Activated T-cell treated with anti-CD3 and anti-CD28 coated beads for 1 hour (primary cell): ENCODE data around the gene H1-8.
A peak's percentile ranks its signal among the peaks of the same experiment; 100 is the strongest.

ENCODE experiments used
- DNase-seq: peaks from one replicate; pipeline ENCODE4 v3.0.0-alpha.2; 2020; ENCODE audit warnings: low read depth

The H1-8 gene

GRCh38 chr3:129573493-129573892, 30.5 kb downstream of the H1-8 start:
- DNase-seq: no peak

- no peak for DNase-seq
Measured at GRCh38 chr3:129574206-129574605, 31.2 kb downstream of the H1-8 start.

- no peak for DNase-seq
Measured at GRCh38 chr3:129575233-129575996, 32.4 kb downstream of the H1-8 start.

- no peak for DNase-seq
Measured at GRCh38 chr3:129575997-129576384, 33.0 kb downstream of the H1-8 start.

- peak; percentile 31 for DNase-seq
Measured at GRCh38 chr3:129576514-129577352, 33.8 kb downstream of the H1-8 start.

GRCh38 chr3:129577366-129577765, 34.4 kb downstream of the H1-8 start:
- DNase-seq: no peak

GRCh38 chr3:129577925-129578786, 35.2 kb downstream of the H1-8 start:
- DNase-seq: no peak

- no peak for DNase-seq
Measured at GRCh38 chr3:129579991-129580390, 37.0 kb downstream of the H1-8 start.

- DNase-seq: no peak
Measured at GRCh38 chr3:129581623-129582022, 38.6 kb downstream of the H1-8 start.

GRCh38 chr3:129582799-129583198, 39.8 kb downstream of the H1-8 start:
- no peak for DNase-seq

- no peak for DNase-seq
Measured at GRCh38 chr3:129583289-129583688, 40.3 kb downstream of the H1-8 start.

- DNase-seq: no peak
Measured at GRCh38 chr3:129584631-129585030, 41.7 kb downstream of the H1-8 start.

GRCh38 chr3:129585949-129586657, 43.1 kb downstream of the H1-8 start:
- DNase-seq: no peak

GRCh38 chr3:129586746-129587430, 43.9 kb downstream of the H1-8 start:
- no peak for DNase-seq

GRCh38 chr3:129587566-129588210, 44.7 kb downstream of the H1-8 start:
- no peak for DNase-seq

GRCh38 chr3:129590215-129590614, 47.2 kb downstream of the H1-8 start:
- DNase-seq: no peak

- DNase-seq: no peak
Measured at GRCh38 chr3:129591932-129592331, 49.0 kb downstream of the H1-8 start.

GRCh38 chr3:129592381-129593131, 49.6 kb downstream of the H1-8 start:
- DNase-seq: no peak

- no peak for DNase-seq
Measured at GRCh38 chr3:129593230-129593594, 50.2 kb downstream of the H1-8 start.
